ENCODE data around the gene SUB1. TPM values are rescaled to one million over a fixed set of nuclear protein-coding genes. Genes with fewer than 3 reads are reported as not detected.

The SUB1 gene
- total RNA-seq, result 123 and 131 TPM in 2 replicates

DNA sequence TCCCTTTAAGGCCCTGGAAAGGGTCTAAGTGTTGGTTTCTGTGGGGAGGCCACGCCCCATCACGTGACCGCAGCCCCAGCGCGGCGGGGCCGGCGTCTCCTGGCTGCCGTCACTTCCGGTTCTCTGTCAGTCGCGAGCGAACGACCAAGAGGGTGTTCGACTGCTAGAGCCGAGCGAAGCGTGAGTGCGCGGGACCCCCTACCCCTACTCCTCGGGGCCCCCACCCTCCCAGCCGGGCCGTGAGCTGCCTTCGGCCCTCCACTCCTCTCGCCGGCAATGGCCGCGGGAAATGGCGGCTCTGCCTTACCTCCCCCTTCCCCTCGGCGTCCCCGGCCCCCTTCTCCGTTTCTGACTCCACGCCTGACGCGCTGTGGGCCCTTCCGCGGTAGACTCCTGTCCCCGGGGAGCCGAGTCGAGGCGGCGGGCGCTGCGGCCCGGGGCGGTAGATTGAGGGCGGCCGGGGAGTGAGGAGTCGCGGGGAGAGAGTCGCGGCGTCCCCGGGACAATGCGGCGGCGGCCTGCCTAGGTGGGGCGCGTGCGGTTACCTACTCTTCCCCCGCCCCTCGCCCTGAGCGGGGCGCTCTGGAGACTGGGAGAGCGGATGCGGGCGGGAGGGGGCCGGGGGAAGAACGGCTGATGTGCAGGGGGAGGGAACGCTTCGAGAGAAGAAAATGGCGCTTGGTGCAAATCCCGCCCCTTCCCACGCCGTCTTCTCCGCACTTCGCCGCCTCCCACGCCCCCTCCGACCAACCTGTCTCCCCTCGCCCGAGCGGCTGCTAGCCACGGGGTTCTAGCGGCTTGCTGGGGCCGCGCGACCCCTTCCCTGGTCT is at the start of gene SUB1:
Gene SUB1 (plus strand): TSS at position 112 of the 830 bp plus-strand sequence. CDS start 2,956 bp downstream, outside the sequence.

Other genes with a start within 250 kb of the SUB1 start
- gene ZFR, start 140.8 kb upstream of the SUB1 start, total RNA-seq, result 79.0 and 98.9 TPM in 2 replicates
- gene NPR3, start 125.8 kb downstream of the SUB1 start, total RNA-seq, result 2.0 and 6.4 TPM in 2 replicates

Measured in placental pericyte (primary cell).